ENCODE measurements around the gene MAGEF1.

The MAGEF1 gene

GRCh38 chr3:184680385-184681345 lies 31.2 kb downstream of the MAGEF1 start:
- TF ChIP-seq ZNF274 (IDR thresholded peaks at IDR 0.05; ENCODE audit: low read depth, low read length), result no peak
- H3K4me3 ChIP-seq (ENCODE audit: low read length), result no peak overlapping the region

GRCh38 chr3:184679056-184679816 lies 32.6 kb downstream of the MAGEF1 start:
- TF ChIP-seq ZNF274 (IDR thresholded peaks at IDR 0.05; ENCODE audit: low read depth, low read length), result no peak
- H3K4me3 ChIP-seq (ENCODE audit: low read length), result no peak overlapping the region

- no peak overlapping the region for H3K4me3 ChIP-seq (ENCODE audit: low read length)
- TF ChIP-seq ZNF274 (IDR thresholded peaks at IDR 0.05; ENCODE audit: low read depth, low read length), result no peak
Measured at GRCh38 chr3:184678317-184679055, 33.4 kb downstream of the MAGEF1 start.

- H3K4me3 ChIP-seq (ENCODE audit: low read length), result no peak overlapping the region
- TF ChIP-seq ZNF274 (IDR thresholded peaks at IDR 0.05; ENCODE audit: low read depth, low read length), result no peak
Measured at GRCh38 chr3:184677344-184678316, 34.2 kb downstream of the MAGEF1 start.

- TF ChIP-seq ZNF274 (IDR thresholded peaks at IDR 0.05; ENCODE audit: low read depth, low read length), result no peak
- no peak overlapping the region for H3K4me3 ChIP-seq (ENCODE audit: low read length)
Measured at GRCh38 chr3:184676927-184677326, 34.9 kb downstream of the MAGEF1 start.

- no peak for TF ChIP-seq ZNF274 (IDR thresholded peaks at IDR 0.05; ENCODE audit: low read depth, low read length)
- no peak overlapping the region for H3K4me3 ChIP-seq (ENCODE audit: low read length)
Measured at GRCh38 chr3:184674626-184675025, 37.2 kb downstream of the MAGEF1 start.

- TF ChIP-seq ZNF274 (IDR thresholded peaks at IDR 0.05; ENCODE audit: low read depth, low read length), result no peak
Measured at GRCh38 chr3:184672977-184673870, 38.6 kb downstream of the MAGEF1 start.

GRCh38 chr3:184672335-184672734 lies 39.5 kb downstream of the MAGEF1 start:
- no peak for TF ChIP-seq ZNF274 (IDR thresholded peaks at IDR 0.05; ENCODE audit: low read depth, low read length)
- no peak overlapping the region for H3K4me3 ChIP-seq (ENCODE audit: low read length)

More at GRCh38 chr3:184672977-184673870, 38.6 kb downstream of the MAGEF1 start:
- no peak overlapping the region for H3K4me3 ChIP-seq (ENCODE audit: low read length)

- TF ChIP-seq ZNF274 (IDR thresholded peaks at IDR 0.05; ENCODE audit: low read depth, low read length), result no peak
- H3K4me3 ChIP-seq (ENCODE audit: low read length), result no peak overlapping the region
Measured at GRCh38 chr3:184670091-184670602, 41.7 kb downstream of the MAGEF1 start.

- H3K4me3 ChIP-seq (ENCODE audit: low read length), result no peak overlapping the region
- TF ChIP-seq ZNF274 (IDR thresholded peaks at IDR 0.05; ENCODE audit: low read depth, low read length), result no peak
Measured at GRCh38 chr3:184669578-184669977, 42.3 kb downstream of the MAGEF1 start.

GRCh38 chr3:184666442-184666841 lies 45.4 kb downstream of the MAGEF1 start:
- no peak overlapping the region for H3K4me3 ChIP-seq (ENCODE audit: low read length)
- TF ChIP-seq ZNF274 (IDR thresholded peaks at IDR 0.05; ENCODE audit: low read depth, low read length), result no peak

GRCh38 chr3:184665101-184665500 lies 46.8 kb downstream of the MAGEF1 start:
- no peak overlapping the region for H3K4me3 ChIP-seq (ENCODE audit: low read length)
- no peak for TF ChIP-seq ZNF274 (IDR thresholded peaks at IDR 0.05; ENCODE audit: low read depth, low read length)
